ENCODE measurements around the gene IRAG1. TPM values are rescaled to one million over a fixed set of nuclear protein-coding genes. Genes with fewer than 3 reads are reported as not detected.

IRAG1 gene
- total RNA-seq, 2 donors from 2014 or later, result 0.13 TPM; not detected in 1

GRCh38 chr11:10666556-10667520 lies 26.7 kb downstream of the IRAG1 start:
- Mint-ChIP-seq H3K27ac (no peak overlapping the region), H3K4me3 (no peak overlapping the region), H3K4me1 (no peaks in the 10 kb centered on the region), H3K9me3 (no peaks in the 10 kb centered on the region), H3K27me3 (peaks cover 12% of the 10 kb centered on the region), H3K36me3 (ENCODE audit: low read depth) (no peaks in the 10 kb centered on the region)
- ATAC-seq (replicated peaks), result no peak

DNA sequence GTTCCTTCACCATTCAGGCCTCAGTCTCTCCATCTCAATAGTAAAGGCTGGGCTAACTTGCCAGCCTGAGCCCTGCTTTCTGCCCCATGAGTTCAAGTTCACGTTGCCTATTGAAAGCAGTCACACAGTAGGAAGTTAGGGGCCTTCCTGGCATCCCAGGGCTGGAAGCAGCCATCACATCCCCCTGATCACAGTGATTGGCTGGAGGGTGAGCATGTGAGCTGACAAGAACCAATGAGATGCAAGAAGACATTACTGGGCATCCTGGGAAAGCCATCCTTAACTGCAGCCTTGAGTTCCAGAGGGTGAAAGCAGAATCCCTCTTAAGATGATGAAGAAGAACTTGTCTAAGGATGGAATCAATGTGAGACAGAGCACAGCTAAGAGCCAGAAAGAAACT lies 29.1 kb downstream of the IRAG1 start:
- no peak overlapping the region for H3K4me3 Mint-ChIP-seq
- H3K27ac Mint-ChIP-seq, result no peak overlapping the region
- H3K4me1 Mint-ChIP-seq, result no peaks in the 10 kb centered on the region
- peaks cover 12% of the 10 kb centered on the region for H3K27me3 Mint-ChIP-seq
- no peaks in the 10 kb centered on the region for H3K36me3 Mint-ChIP-seq (ENCODE audit: low read depth)
- H3K9me3 Mint-ChIP-seq, result no peaks in the 10 kb centered on the region
- ATAC-seq (replicated peaks), result no peak

- H3K27ac Mint-ChIP-seq, result no peak overlapping the region
- no peak overlapping the region for H3K4me3 Mint-ChIP-seq
- peaks cover 3% of the 10 kb centered on the region for H3K4me1 Mint-ChIP-seq
- H3K27me3 Mint-ChIP-seq, result peaks cover 12% of the 10 kb centered on the region
- no peaks in the 10 kb centered on the region for H3K36me3 Mint-ChIP-seq (ENCODE audit: low read depth)
- no peak for ATAC-seq (replicated peaks)
- no peaks in the 10 kb centered on the region for H3K9me3 Mint-ChIP-seq
Observed at GRCh38 chr11:10663990-10664389, 29.6 kb downstream of the IRAG1 start.

- no peaks in the 10 kb centered on the region for H3K36me3 Mint-ChIP-seq (ENCODE audit: low read depth)
- peaks cover 5% of the 10 kb centered on the region for H3K4me1 Mint-ChIP-seq
- ATAC-seq (replicated peaks), result no peak
- no peak overlapping the region for H3K4me3 Mint-ChIP-seq
- no peaks in the 10 kb centered on the region for H3K9me3 Mint-ChIP-seq
- H3K27ac Mint-ChIP-seq, result no peak overlapping the region
- H3K27me3 Mint-ChIP-seq, result peaks cover 8% of the 10 kb centered on the region
Observed at GRCh38 chr11:10663365-10663764, 30.2 kb downstream of the IRAG1 start.

GRCh38 chr11:10660323-10660722 lies 33.2 kb downstream of the IRAG1 start:
- no peak for ATAC-seq (replicated peaks)
- H3K4me1 Mint-ChIP-seq, result peaks cover 13% of the 10 kb centered on the region
- H3K27me3 Mint-ChIP-seq, result no peaks in the 10 kb centered on the region
- peak overlapping the region; percentile 57 for H3K27ac Mint-ChIP-seq
- no peaks in the 10 kb centered on the region for H3K36me3 Mint-ChIP-seq (ENCODE audit: low read depth)
- no peak overlapping the region for H3K4me3 Mint-ChIP-seq
- no peaks in the 10 kb centered on the region for H3K9me3 Mint-ChIP-seq

- Mint-ChIP-seq H3K4me1 (peaks cover 13% of the 10 kb centered on the region), H3K27me3 (no peaks in the 10 kb centered on the region), H3K36me3 (ENCODE audit: low read depth) (no peaks in the 10 kb centered on the region), H3K9me3 (no peaks in the 10 kb centered on the region), H3K4me3 (no peak overlapping the region), H3K27ac (peak overlapping the region; percentile 57)
- peak; percentile 57 for ATAC-seq (replicated peaks)
Observed at GRCh38 chr11:10659339-10660216, 34.0 kb downstream of the IRAG1 start.

- Mint-ChIP-seq H3K27me3 (no peaks in the 10 kb centered on the region), H3K4me3 (peak overlapping the region; percentile 70), H3K4me1 (peaks cover 13% of the 10 kb centered on the region), H3K36me3 (ENCODE audit: low read depth) (no peaks in the 10 kb centered on the region), H3K9me3 (no peaks in the 10 kb centered on the region), H3K27ac (peak overlapping the region; percentile 57)
- ATAC-seq (replicated peaks), result no peak
Observed at GRCh38 chr11:10658621-10659338, 34.8 kb downstream of the IRAG1 start.

- peaks cover 13% of the 10 kb centered on the region for H3K4me1 Mint-ChIP-seq
- peak overlapping the region; percentile 62 for H3K27ac Mint-ChIP-seq
- H3K9me3 Mint-ChIP-seq, result no peaks in the 10 kb centered on the region
- peak; percentile 78 for ATAC-seq (replicated peaks)
- no peaks in the 10 kb centered on the region for H3K27me3 Mint-ChIP-seq
- H3K36me3 Mint-ChIP-seq (ENCODE audit: low read depth), result no peaks in the 10 kb centered on the region
- peak overlapping the region; percentile 70 for H3K4me3 Mint-ChIP-seq
Observed at GRCh38 chr11:10657308-10658271, 36.0 kb downstream of the IRAG1 start.

GRCh38 chr11:10655943-10656576 lies 37.5 kb downstream of the IRAG1 start:
- Mint-ChIP-seq H3K4me1 (peaks cover 13% of the 10 kb centered on the region), H3K27ac (no peak overlapping the region), H3K27me3 (no peaks in the 10 kb centered on the region), H3K36me3 (ENCODE audit: low read depth) (no peaks in the 10 kb centered on the region), H3K9me3 (no peaks in the 10 kb centered on the region), H3K4me3 (no peak overlapping the region)
- ATAC-seq (replicated peaks), result no peak

DNA sequence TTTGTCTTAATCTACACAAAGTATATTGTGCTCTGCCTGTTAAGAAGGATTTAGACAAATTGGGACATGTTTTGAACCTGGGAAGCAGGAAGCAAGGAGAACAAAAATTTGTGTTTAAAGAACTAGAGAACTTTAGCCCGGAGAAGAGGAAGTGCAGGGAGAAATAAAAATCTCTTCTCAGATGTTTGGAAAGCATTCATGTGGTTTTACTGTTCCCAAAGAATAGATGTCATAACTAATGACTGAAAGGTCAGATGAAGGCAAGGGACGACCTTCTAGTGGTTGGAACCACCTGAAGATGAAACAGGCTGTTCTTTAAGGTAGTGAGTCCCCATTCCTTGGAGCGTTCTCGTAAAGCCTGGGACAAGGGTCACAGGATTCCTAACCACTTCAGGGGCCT lies 38.3 kb downstream of the IRAG1 start:
- Mint-ChIP-seq H3K27me3 (no peaks in the 10 kb centered on the region), H3K4me1 (peaks cover 13% of the 10 kb centered on the region), H3K36me3 (ENCODE audit: low read depth) (no peaks in the 10 kb centered on the region), H3K9me3 (no peaks in the 10 kb centered on the region), H3K27ac (no peak overlapping the region), H3K4me3 (no peak overlapping the region)
- no peak for ATAC-seq (replicated peaks)

GRCh38 chr11:10654811-10655150 lies 38.8 kb downstream of the IRAG1 start:
- H3K36me3 Mint-ChIP-seq (ENCODE audit: low read depth), result no peaks in the 10 kb centered on the region
- H3K27ac Mint-ChIP-seq, result peak overlapping the region; percentile 7
- no peak overlapping the region for H3K4me3 Mint-ChIP-seq
- no peak for ATAC-seq (replicated peaks)
- no peaks in the 10 kb centered on the region for H3K27me3 Mint-ChIP-seq
- peaks cover 13% of the 10 kb centered on the region for H3K4me1 Mint-ChIP-seq
- no peaks in the 10 kb centered on the region for H3K9me3 Mint-ChIP-seq

- peak; percentile 71 for ATAC-seq (replicated peaks)
- Mint-ChIP-seq H3K36me3 (ENCODE audit: low read depth) (no peaks in the 10 kb centered on the region), H3K4me3 (no peak overlapping the region), H3K9me3 (no peaks in the 10 kb centered on the region), H3K4me1 (peaks cover 12% of the 10 kb centered on the region), H3K27ac (peak overlapping the region; percentile 7), H3K27me3 (no peaks in the 10 kb centered on the region)
Observed at GRCh38 chr11:10653946-10654810, 39.4 kb downstream of the IRAG1 start.

Measured in activated T-helper 17 cell treated with anti-CD3 and anti-CD28 coated beads, Interleukin-2, amount 50 U/mL, for 72 hours (primary cell).